Fibroblast of pulmonary artery (primary cell): ENCODE data around the gene ZNF8.
"Not testable (repeated sequence)": the region's sequence is repeated elsewhere in the genome, so short reads cannot be mapped to it uniquely, and the experiment has no call there.

Experiments
- DNase-seq: peaks from one replicate; pipeline ENCODE4 v3.0.0-alpha.2; 2010; ENCODE audit warnings: low read depth
- H3K4me3 ChIP-seq: replicated peaks from 2 replicates; pipeline ENCODE4 v1.5.1; 2011; ENCODE audit warnings: low read depth, mild to moderate bottlenecking, control low read depth, low read length, moderate library complexity
- CTCF ChIP-seq: IDR thresholded peaks from 2 replicates; pipeline ENCODE4 v1.5.1; 2011; ENCODE audit warnings: mild to moderate bottlenecking, control low read depth, low read length, inconsistent platforms; ENCODE audit errors: missing control alignments

The ZNF8 gene

GRCh38 chr19:58278541-58279041 lies at the start of gene ZNF8:
ZNF8 (plus strand) TSS chr19:58278955; CDS start chr19:58279082, 127 bp downstream.
- no peak for TF ChIP-seq CTCF

GRCh38 chr19:58229255-58229639 lies 49.5 kb upstream of the ZNF8 start:
- peak; percentile 37 for DNase-seq
- H3K4me3 ChIP-seq: peak overlapping the region; percentile 86
- peak; percentile 40 for TF ChIP-seq CTCF

More at GRCh38 chr19:58278541-58279041, at the start of gene ZNF8:
- peak; percentile 99 for DNase-seq
- H3K4me3 ChIP-seq: peak within 1 kb of the TSS; percentile 96

- no peak for DNase-seq
- no peak overlapping the region for H3K4me3 ChIP-seq
- TF ChIP-seq CTCF: no peak
Measured at GRCh38 chr19:58237324-58237723, 41.4 kb upstream of the ZNF8 start.

GRCh38 chr19:58243351-58243750 lies 35.4 kb upstream of the ZNF8 start:
- no peak for DNase-seq
- no peak overlapping the region for H3K4me3 ChIP-seq
- no peak for TF ChIP-seq CTCF

- H3K4me3 ChIP-seq: no peak overlapping the region
- DNase-seq: no peak
- no peak for TF ChIP-seq CTCF
Measured at GRCh38 chr19:58248886-58249285, 29.9 kb upstream of the ZNF8 start.

GRCh38 chr19:58252102-58252685 lies 26.6 kb upstream of the ZNF8 start:
- no peak overlapping the region for H3K4me3 ChIP-seq
- DNase-seq: no peak
- no peak for TF ChIP-seq CTCF

GRCh38 chr19:58258259-58258658 lies 20.5 kb upstream of the ZNF8 start:
- not testable (repeated sequence) for H3K4me3 ChIP-seq, DNase-seq

GRCh38 chr19:58261600-58261967 lies 17.2 kb upstream of the ZNF8 start:
- no peak for TF ChIP-seq CTCF
- no peak for DNase-seq
- no peak overlapping the region for H3K4me3 ChIP-seq
